GM19023 (cell line): Measurements from ENCODE around the gene HJURP.

Experiments used
- ATAC-seq: cut with Tn5 transposase; IDR thresholded peaks from one replicate; pipeline ENCODE4 v1.9.1; 2021; ENCODE audit warnings: mild to moderate bottlenecking, moderate library complexity; ENCODE audit not compliant: unreplicated experiment

Gene HJURP

DNA sequence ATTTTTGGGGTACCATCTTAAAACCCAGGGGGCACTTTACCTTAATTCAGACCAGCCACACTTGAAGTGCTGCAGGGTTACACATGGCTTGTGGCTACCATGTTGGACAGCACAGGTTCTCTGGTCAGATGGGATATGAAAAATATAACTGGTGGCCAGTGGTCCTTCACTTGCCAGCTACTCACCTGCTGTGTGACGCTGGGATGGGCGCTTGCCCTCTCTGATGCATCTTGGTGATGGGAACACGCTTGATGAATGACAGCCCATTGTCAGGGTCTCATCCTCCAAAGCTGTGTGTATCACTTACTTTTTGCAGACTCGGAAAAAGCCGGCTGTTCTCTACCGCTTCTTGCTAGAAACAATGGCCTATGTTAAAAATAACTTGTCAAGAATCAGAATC is 22.5 kb downstream of the HJURP start:
- ATAC-seq, result no peak

GRCh38 chr2:233831011-233831721 is 23.2 kb downstream of the HJURP start:
- ATAC-seq, result no peak

DNA sequence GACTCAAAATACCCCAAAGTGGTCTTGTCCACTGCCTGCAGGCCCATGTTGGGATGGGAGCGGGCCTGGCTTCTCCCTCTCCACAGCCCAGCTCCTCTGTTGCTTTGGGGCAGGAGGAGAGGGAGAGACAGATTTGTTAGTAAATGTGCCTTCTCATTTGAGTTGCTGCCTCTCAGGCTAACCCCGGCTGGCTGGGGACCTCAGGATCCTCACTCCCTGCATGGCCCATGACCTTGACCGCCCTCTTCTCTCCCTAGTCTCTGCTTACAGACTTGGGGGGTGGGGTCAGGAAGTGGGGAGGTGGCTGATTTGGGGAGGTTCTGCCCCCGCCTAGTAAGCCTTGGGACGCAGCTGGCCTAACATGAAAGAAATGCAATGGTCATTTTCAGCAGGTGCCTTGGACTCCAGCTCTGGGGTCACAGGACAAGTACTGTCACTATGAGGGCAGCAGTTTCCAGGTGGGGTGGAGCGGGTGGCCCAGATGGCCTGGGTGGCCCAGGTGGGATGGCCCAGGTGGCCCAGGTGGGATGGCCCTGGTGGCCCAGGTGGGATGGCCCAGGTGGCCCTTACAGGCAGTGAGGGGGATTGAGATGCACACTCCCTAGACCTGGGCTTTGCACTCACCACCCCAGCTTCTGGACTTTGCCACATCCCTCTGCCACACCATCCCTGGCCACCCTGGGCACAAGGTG is 24.1 kb downstream of the HJURP start:
- no peak for ATAC-seq

- no peak for ATAC-seq
Observed at GRCh38 chr2:233829193-233830110, 24.9 kb downstream of the HJURP start.

DNA sequence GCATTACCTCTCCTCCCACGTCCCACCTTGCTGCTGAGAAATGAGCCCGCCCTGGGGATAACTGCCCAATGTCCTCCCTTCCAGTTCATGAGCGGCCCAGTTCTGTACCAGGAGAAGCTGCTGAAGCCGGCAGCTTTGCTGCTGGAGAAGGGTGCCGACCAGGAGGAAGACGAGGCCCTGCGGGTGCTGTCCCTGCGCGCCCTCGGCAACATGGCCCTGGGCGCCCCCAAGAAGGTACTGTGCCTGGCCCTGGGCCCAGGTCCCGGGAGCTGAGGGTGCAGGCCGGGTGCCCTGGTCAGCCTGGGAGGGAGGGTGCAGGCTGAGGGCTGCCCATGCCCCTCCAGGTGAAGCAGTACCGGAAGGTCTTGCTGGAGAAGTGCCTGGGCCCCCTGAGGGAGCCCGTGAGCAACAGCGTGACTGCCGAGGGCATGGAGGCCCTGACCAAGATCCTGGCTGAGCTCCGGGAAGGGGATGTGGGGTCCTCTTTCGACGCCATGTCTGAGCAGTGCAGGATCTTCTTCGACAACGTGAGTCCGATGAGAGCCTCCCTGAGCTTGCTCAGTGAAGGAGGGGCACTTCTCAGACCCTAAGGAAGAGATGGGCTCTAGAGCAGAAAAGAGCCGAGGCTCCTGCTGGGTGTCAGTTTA is 25.7 kb downstream of the HJURP start:
- no peak for ATAC-seq

DNA sequence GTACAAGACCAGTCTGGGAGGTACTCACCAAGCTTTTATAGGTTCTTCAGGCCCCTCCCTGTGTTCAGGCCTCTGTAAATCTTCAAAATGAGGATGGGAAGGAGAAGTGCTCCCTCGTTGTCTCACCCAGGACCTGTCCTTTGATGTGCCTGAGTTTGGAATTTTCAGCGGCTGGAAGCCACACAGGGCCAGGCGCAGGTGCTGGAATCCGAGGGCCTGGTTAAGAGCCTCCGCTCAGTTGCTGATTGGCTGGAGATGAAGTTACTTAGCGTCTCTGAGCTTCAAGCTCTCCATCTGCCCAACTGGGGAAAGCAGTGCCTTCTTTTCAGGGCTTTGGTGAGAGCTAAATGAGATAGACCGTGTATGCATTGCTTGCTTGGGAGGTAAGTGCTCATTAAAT is 30.0 kb downstream of the HJURP start:
- ATAC-seq, result no peak

GRCh38 chr2:233823731-233824121 is 30.6 kb downstream of the HJURP start:
- ATAC-seq, result no peak

DNA sequence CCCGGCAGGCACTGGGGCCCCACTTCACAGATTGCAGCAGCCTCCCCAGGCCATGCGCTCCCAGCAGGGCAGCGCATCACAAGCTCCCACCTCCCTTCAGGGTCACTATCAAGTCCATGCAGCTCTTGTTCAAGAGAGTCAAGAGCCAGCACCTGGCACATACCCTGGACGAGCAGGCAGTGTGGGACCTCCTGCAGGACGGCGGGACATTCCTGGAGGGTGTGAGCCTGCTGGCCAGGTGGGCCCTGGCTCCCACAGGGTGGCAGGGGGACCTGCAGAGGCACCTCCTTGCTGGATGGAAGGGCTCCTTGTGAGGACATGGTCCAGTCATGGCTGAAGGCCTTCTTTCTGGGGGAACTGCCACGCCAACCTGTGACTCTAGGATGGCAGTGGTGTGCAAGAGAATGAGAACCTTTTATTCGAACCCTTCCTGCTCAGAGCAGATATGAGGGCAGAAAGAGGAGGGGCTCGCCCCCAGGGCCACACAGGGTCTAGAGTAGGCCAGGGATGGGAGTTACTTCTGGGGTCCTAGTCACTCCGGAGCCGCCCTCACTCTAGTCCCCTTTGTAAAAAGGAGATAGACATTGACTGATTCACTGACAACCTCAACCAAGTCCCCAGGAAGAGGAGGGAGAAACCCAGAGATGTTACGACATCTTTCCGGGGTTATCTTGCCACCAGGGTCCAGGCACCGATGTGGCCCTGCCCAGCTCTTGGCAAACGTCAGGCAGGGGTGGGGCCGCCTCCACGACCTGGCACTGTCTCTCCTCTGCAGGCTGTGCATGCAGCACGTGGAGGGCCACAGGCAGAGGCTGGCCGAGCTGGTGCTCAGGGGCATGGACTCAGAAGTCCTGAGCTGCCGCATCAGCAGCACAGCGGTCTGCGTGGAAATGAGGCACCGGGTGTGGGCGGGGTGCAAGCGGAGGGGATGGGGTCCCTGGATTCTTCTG is 31.3 kb downstream of the HJURP start:
- ATAC-seq, result no peak

DNA sequence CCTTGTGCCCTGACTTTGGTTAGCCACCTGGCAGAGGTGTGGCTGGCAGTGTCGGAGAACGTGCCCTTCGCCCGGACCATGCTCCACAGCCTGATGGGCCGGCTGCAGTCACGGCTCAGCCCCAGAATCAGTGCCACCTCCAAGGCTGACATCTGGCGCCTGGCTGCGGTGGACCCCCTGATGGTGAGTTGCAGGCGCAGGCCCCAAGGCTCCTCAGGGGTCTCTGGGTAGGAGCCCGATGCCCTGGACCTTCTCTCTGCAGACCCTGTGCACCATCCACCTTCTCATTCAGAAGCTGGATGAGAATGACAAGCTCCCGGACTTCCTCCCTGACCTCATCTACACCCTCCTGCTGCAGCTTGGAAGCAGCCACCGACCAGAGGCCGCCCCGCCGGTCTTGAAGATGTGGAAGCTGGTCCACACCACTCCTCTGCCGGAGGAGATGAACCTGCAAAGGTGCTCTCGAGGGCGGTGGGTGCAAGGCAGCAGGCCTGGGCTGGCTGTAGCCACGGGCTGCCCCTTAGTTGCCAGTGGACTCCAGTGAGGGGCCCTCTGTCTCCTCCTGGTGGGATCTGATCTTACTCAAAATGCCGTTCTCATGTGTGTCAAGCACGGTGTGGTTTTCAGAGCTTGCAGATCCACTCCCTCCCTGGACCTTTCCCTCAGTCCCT is 32.1 kb downstream of the HJURP start:
- ATAC-seq, result no peak

- no peak for ATAC-seq
Observed at GRCh38 chr2:233821709-233822100, 32.6 kb downstream of the HJURP start.

DNA sequence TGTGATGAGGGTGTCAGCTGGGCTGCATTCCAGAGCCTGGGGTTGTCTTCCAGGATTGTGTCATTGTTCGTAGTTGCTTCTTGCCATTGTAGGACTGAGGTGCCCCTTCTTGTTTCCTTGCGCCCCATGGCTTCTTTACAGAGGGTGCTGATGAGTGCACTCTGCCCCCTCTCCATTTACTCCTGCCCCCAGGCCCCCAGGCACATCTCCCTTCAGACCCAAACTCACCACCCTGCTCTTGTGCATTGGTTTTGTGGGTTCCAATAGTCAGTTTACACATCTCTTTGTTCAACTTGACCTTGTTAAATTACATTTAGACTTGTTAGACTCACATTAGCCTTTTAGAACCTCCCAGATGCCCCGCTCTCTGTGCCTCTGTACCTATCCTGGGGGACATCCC is 33.1 kb downstream of the HJURP start:
- ATAC-seq, result no peak

- ATAC-seq, result no peak
Observed at GRCh38 chr2:233820774-233821105, 33.6 kb downstream of the HJURP start.

DNA sequence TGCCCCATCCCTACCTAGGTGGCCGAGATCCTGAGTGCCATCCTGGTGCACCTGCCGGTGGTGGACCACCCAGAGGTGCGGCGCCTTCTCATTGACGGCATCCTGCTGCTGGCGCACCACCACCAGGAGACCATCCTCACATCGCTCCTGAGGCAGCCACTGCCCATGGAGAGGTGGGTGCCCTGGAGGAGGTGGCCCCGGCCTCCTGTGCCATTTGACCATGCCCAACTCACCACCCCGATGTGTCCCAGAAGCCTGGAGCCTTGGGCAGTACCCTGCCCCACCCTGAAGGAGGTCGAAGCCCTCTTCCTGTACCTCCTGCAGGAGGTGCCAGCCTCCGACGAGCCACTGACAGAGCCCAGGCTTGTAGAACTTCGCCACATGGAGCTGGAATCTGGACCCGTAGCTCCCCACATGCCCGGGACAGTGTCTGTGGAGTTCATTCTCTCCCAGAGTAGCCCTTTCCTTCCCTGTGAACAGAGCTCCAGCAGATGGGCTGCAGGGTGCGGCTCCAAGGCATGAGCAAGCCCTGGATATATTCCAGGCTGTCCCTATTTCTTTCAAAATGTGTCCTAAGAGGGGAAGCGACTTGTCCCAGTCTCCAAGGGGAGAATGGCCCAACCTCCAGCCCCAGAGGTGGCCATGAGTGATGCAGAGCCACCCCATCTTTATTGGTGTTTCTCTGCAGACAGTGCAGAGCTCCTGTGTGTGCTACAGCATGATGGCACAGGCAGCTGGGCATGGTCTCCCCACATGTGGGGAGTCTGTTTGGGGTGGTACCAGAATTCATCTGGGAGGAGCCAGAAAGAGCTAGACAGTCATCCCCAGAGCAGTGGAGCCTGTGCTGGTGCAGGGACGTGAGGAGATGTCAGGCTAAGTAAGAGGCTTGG is 34.2 kb downstream of the HJURP start:
- no peak for ATAC-seq

- no peak for ATAC-seq
Observed at GRCh38 chr2:233818639-233819621, 35.4 kb downstream of the HJURP start.

DNA sequence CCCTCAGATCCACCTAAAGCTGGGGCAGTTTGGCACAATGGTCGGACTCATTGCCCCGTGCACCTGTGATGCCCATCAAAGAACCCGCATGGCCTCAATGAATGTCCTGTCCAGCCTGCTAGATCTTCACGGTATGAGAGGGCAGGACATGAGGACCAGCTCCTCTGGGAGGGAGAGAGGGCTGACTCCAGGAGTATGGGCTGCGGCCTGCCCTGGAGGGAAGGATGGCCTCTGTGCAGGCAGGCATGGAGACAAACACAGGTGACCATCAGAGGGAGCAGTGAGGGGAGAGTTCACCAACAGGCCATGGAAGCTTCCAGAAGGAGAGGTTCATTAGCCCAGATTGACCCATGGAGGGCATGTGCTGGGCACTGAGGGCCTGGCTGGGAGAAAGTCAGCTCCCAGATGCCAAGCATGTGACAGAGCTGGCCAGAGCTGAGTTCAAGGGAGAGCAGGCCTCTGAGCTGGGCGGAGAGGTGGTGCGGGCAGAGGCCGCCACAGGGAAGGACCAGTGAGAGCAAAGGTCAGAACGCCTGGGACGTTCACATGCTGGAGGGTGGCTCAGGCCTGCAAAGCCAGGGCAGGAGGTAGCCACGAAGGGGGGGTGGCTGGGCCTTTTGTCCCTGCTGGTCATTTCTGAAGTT is 36.2 kb downstream of the HJURP start:
- ATAC-seq, result no peak

GRCh38 chr2:233817361-233817911 is 36.9 kb downstream of the HJURP start:
- no peak for ATAC-seq

GRCh38 chr2:233816771-233817170 is 37.6 kb downstream of the HJURP start:
- ATAC-seq, result no peak
